ENCODE data around the gene ATP5PB. TPM values are rescaled to one million over a fixed set of nuclear protein-coding genes. Genes with fewer than 3 reads are reported as not detected.

ATP5PB gene, protein sequence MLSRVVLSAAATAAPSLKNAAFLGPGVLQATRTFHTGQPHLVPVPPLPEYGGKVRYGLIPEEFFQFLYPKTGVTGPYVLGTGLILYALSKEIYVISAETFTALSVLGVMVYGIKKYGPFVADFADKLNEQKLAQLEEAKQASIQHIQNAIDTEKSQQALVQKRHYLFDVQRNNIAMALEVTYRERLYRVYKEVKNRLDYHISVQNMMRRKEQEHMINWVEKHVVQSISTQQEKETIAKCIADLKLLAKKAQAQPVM
- total RNA-seq (ENCODE audit: insufficient read depth, low replicate concordance) = 169 TPM

DNA sequence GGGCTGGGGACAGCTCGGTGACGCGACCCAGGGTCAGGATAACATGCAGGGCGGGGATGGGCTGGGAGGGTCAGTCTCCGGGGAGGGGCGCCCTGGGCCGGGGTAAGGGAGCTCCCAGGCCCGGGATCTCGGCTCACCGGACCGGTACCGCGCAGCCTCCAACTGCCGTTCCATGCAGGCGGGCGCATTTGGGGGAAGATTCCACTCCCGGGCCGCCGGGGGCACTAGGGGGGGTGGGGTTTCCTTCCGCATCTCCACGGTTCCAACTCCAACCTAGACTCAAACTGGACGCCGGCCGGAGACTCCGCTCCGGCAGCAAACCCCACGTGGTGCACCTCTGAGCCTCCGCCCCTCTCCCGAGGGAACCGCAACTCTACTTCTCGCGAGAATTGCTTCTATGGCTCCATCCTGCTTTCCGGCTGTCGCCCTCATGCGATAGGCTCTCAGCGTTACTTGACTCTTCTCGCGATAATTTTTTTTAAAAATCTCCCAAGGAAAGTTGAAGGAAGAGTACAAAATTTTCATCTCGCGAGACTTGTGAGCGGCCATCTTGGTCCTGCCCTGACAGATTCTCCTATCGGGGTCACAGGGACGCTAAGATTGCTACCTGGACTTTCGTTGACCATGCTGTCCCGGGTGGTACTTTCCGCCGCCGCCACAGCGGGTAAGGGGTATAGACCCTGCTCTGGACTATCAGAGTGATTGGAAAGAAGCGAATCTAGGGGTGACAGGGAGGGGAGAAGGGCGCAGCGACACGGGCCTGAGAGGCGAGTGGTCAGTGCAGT lies at the start of gene ATP5PB, which contains the start of gene WDR77:
TSS of gene ATP5PB (plus strand) at position 547 of the 785 bp plus-strand sequence. CDS start at position 625, 78 bp downstream.
TSS of gene WDR77 (minus strand) at position 339 of the 785 bp plus-strand sequence. CDS start at position 252, 87 bp downstream.
- DNase-seq (ENCODE audit: low spot score) = peak; percentile 100

DNA sequence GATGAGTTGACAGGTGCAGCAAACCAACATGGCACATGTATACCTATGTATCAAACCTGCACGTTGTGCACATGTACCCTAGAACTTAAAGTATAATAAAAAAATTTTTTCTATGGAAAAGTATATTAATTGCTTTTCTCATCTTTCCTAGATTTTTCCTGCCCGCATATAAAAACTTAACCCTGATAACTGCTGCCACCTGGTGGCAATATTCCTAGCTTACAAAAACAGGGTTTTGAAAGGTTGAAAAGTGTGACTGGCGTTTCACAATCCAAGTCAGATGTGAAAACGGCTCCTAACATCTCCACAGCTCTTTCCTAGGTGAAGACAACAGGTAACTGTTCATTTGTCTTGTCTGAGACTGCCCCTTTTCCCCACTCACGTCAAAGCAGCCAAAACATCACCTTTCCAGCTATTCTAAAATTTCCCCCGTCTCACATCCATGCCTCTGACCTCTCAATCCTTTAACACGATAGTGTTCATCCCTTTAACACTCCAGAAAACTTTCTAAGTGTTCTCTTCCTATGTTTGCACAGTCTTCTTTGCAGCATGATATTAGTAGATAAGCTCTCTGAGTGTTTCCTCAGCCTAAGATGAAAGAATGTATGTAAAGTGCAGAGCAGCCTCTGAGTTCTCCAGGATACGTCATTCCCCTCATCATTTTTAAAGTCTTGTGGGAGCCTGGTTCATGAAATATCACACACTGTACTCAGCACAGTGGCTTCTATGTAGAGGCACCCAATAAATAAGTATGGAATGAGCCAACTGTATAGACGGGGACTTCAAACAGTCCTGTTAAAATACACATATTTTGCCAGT lies 49.3 kb upstream of the ATP5PB start:
- peak; percentile 60 for DNase-seq (ENCODE audit: low spot score)

DNA sequence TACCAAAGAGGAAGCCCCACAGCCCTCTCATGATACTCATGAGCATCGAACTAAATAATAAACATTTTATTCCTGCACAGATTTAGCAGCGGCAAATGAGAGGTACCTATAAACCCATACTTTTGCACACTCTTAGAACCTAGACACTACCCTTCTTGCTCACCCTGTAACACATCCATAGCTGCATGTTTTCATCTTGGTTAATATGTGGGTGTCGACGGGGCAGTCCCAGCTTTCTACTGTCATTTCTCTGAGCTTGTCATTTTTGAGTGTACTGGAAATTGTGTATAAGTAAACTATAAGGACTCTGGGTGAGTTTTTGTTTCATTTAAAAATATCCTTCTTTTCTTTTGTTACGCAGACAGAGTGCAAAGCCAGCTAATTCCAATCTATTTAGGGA lies 47.2 kb upstream of the ATP5PB start:
- no peak for DNase-seq (ENCODE audit: low spot score)

DNA sequence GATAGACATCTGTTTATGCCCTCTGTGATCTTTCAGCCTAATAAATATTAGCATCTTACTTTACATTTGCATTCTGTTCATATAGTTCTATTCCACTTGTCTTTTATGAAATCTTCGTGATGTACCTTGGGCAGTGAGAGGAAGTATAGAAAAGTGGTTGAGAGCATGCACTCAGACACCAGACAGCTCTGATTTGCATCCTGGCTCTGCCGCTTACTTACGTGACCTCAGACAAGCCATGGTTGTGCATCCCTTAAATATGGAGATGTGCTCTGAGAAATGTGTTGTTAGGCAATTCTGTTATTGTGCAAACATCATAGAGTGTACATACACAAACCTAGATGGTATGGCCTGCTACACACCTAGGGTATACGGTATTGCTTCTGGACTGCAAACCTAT lies 44.7 kb upstream of the ATP5PB start:
- DNase-seq (ENCODE audit: low spot score) = no peak

DNA sequence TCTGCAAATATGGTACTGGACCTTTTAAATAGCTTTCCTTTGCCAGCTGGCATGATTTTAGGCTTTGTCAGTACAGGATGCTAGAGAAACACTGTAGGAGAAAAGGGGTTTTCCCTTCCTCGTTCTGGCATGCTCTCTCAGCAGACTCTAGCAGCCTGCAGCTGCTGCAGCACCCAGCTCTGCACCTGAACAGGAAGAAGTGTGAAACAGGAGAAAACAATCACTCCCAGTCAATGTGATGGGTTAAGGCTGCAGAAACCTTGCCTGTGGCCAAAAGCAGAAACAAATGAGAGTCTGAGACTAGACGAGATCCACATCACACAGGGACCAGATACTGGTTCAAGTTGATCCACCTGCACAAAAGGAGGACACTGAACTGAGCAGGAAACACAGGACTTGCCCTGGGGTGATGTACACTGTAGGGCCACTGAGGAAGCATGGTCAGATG lies 42.9 kb upstream of the ATP5PB start:
- peak; percentile 20 for DNase-seq (ENCODE audit: low spot score)

DNA sequence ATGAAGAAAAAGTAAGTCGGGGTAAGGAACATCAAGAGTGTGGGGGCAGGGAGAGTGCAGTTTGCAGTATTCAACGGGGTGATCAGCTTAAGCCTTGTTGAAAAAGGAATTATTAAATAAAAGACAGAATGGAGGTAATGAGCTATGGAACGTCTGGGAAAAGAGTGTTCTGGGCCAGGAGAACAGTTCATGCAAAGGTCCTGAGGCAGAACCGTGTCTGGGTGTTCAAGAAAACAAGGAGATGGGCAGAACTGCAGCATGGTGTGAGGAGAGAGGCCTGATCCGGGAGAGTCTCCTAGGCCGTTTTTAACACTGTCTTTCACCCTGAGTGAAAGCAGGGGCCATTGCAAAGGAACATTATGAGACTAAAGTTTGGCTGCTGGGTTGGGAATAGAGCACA lies 42.0 kb upstream of the ATP5PB start:
- no peak for DNase-seq (ENCODE audit: low spot score)

DNA sequence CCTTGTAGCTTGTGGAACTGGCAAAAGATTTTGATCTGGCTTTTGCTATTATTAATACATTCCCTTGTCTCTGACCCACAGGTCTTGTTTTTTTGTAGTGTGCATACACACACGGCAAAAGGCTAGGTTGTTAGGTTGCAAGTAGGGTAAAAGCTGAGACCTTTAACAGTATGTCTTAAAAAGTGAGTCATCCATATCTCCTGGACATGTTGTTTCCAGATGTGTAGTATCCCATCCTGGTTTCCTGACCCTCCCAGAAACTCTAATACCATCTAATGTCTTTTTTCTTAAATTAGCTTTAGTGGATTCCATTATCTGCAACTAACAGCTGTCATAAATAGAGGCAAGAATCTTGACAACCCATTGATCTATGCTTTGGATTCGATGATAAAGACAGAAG lies 36.4 kb upstream of the ATP5PB start:
- no peak for DNase-seq (ENCODE audit: low spot score)

DNA sequence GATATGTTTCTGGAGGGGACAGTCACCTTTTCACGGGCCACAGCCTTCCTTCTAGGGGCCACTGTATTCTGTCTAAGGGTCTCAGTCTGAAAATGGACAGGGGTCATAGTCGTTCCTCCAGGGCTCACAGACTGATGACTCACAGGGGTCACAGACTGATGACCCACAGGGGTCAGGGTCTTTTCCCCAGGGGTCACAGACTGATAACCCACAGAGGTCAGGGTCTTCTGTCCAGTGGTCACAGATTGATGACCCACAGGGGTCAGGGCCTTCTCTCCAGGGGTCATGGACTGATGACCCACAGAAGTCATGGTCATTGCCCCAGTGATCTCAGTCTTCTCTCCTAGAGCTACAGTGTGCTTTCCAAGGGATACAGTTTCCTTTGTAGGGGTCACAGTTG lies 34.5 kb upstream of the ATP5PB start:
- no peak for DNase-seq (ENCODE audit: low spot score)

DNA sequence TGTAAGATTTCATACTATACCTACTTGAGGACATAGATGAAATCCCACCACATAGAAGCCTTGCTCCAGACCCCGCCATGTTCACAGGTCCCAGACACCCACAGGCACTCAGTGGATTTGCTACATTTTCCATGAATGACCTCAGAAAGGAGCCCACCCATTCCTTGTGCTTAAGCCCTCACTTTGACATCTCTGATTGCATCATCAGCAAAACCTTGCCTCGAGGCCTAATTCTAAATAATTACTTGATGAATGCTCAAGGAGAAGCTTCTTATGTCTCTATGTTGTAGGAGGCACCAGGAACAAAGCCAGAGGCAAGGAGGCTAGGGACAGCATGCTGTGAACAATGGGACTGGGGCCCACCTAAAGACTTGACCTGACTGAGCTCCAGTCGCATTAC lies 33.8 kb upstream of the ATP5PB start:
- DNase-seq (ENCODE audit: low spot score) = no peak

DNA sequence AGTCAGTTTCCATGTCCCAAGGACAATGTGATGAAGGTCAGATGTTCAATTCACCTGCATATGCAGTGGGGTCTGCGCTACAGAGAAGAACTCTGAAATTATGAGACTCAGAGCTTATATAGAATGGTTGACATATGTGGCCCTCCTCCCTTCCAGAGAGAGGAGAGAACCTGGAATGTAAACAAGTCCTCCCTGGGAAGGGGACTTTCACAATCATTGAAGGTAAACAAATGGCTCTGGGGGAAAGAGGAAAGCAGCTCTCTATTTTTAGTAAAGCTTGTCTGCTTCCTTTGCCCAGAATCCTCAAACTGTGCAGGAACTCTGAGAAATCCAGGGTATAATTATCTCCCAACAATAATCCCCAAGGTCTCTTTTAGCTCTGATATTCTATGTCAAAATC lies 31.5 kb upstream of the ATP5PB start:
- no peak for DNase-seq (ENCODE audit: low spot score)

DNA sequence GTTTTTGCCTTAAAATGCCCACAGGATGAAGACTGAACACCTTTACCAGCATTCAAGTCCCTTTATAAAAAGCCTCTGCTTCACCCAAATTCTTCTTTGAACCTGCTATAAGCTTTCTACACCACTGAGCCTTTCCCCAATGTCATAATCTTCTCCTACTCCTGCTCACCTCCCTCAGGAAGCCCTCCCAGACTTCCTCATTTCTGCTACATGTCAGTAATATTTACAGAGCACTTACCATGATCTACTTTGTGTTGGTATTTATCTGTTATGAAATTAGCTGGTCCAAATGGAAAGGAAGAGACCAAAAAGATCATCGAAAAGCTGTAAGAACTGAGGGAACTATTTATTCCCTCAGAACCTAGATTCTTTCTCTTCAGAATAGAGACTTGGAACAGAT lies 30.2 kb upstream of the ATP5PB start:
- DNase-seq (ENCODE audit: low spot score) = no peak

DNA sequence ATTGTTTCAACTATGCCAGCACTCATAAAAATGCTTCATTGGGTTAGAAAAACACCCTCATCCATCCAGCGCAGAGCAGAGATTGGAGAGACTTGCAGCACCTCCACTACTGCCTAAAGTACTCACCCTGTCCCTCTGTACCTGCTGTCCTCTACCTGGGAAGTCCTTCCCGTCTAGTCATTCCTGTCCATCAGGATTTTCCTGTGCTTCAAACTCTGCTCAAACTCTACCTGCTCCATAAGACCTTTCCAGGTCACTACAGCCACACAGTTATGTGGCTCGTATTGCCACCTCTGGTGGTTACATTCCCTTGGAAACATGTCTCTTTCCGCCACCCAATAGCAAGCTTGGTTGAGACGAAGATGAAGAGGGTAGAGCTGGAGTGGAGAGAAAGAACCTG lies 28.9 kb upstream of the ATP5PB start:
- no peak for DNase-seq (ENCODE audit: low spot score)

DNA sequence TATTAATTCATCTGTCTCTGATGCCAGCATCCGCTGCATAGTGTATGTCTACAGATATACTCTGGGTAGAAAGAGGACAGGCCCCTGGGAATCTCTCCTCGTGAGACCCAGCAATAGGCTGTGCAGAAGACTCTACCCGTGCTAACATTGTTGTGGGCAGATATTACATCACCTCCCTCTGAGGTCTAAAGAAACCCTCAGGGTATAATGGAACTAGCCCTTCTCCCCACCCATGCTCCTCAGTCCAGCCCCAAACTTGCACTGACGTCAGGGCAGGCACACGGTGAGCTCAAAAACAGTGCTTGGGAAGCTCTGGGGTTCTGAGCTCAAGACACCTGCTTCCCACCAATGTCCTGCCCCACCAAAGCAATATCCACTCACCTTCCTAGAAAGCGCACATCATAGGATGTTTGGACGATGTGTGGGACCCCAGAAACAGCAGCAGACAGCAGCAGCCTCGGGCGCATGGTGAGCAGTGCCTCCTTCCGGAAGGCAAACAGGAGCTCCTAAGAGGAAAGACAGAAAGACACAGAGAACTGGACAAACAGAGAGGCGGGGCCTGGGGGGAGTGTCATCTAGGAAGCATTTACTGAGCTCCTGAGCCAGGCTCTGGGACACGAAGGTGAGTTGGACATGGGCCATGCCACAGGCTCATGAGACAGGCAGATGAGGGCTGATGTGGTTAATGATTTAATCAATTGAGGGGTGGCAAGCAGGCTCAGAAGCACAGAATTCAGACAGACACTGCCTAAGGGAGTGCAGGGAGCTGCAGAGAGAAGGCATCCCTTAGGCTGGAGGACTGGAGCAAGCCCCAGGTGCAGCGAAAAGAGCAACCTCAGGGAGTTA lies 26.5 kb upstream of the ATP5PB start:
- DNase-seq (ENCODE audit: low spot score) = no peak

DNA sequence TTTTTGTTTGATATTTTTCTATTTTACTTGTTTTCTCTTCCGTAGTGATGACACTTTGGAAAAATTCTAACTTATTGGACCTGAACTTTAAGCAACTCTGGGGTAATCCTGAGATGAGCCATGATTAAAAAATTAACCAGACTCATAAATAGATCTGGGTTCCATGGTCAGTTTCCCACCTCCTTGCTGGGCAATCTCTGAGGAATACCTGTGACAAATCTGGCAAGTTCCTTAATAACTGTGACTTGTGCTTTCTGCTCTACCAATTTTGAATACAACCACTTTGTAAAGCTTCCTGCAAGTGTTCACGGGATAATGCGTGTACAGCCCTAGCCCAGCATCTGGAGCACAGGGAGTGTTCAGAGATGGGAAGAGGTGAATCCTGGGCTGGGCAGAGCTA lies 25.0 kb upstream of the ATP5PB start:
- DNase-seq (ENCODE audit: low spot score) = no peak

DNA sequence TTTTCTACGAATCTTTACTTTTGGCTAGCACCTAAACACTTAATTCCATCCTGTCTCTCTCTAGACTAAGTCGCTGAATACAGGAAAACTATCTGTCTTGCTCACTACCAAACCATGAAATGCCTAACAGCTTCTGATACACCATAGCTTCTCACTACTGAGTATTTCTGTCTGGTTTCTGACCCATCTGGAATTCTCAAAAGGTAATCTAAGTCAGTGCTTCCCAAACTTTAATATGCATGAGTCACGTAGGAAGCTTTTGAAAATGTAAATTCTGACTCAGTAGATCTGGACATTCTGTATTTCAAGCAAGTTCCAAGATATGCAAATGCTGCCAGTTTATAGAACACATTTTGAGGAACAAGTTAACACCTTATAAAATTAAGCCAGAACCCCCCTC lies 12.5 kb upstream of the ATP5PB start:
- no peak for DNase-seq (ENCODE audit: low spot score)

DNA sequence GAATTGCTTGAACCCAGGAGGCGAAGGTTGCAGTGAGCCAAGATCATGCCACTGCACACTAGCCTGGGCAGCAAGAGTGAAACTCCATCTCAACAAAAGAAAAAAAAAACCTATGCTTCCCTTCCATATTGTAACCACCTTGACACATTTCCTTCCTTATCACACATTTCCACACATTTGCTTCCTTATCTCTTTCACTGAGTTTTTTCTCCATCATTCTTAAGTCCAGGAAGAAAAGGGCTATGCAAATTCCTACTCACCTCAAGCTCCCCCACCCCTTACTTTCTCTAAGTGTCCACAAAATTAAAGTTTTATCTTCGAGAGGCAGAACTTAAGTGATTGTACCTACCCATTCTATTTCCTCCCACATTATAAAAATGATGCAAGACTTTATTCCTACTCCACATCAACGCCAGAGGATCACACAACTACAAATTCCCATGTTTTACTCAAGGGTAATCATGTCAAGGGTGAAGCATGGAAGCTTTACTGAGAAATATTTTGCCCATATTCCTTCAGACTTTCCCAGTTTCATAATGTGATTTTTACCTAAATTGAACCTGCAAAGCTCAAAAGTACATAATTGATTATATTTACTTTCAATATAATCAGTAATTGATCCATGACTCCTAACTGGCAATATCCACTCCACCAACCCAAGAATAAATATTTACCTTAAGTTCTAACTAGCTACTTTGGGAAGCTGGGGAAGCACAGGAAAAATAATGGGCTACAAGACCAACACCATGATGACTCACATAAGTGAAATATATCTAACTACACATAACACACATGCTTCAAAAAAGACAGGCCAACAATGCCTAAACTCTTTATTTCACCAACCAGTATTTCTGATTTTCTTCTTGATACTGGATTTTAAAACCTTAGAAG lies 9.6 kb upstream of the ATP5PB start:
- no peak for DNase-seq (ENCODE audit: low spot score)

DNA sequence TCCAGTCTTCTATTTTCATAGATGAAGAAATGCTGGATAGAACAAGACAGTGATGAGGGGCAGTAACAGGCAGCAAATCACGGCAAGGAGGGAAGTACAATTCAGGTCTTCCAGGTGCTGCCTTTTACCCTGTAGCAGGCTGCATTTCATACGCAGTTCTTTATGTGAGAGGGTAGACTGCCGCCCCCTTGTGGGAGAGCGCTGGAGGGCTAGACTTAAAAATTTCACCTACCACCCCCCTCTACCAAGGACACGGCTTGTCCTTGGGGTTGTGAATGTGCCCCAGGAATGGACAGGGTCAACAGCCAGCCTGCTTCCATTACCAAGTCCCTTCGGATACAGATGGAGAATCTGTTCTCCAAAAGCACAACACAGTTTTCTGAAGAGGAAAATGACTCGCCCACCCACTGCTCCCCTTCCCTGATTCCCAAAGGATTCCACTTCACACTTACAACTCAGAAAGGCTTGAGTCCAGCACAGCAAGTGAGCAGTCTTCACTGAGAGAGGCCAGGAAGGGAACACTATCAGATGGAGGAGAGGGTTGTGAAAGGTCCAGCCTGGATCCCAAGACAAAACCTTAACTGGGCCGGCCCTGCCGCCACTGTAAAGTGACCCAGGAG lies 7.6 kb upstream of the ATP5PB start:
- DNase-seq (ENCODE audit: low spot score) = no peak

DNA sequence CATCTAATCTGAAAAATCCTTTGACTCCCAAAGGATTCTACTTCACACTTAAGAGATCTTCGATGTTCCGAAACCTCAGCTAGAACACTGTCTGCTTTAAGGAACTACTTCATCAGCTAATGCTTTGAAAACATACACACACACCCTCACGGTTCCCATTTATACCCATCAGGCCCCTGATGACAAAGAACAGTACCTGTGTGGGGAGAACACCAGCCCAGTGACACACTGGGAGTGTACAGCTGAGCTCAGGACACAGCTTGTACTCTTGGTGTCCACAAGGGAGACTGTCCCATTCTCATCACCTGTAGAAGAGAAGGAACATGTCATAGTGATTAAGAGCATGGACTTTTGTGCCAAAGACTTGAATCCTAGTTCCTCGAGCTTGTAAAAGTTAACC lies 6.8 kb upstream of the ATP5PB start:
- no peak for DNase-seq (ENCODE audit: low spot score)

DNA sequence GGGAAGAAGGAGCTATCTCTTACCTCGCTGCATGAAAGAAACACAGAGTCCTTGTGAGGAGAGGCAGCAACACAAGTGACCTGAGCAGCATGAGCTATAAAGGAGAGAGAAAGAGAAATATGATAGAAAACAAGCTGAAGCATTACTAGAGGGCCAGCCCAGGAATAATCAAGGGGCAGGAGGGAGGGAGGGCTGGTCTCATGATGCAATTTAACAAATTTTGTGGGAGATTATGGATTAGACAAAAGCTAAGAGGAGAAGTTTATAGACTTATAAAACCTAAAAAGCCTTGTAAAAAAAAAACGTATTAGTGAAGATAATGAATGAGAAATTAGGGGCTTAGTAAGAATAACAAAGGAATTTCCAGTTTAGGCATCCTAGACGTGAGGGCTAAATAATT lies 5.2 kb upstream of the ATP5PB start:
- no peak for DNase-seq (ENCODE audit: low spot score)

DNA sequence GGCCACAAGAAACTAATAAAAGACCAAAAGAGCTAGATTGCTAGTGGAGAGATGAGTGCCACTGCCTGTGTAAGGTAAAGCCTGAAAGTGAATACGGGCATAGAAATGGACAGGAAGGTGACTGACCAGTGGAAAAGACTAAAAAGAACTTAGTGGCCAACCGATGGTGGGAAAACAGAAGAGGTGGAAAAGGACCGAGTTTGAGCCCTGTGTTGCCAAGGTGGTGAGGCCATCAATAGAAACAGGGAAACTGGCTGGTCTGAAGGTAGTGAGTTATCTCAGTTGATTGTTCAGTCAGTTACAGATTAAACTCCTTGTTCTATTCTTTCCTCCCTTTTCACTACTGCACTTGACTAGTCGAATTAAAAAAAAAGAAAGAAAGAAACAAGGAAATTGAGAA lies 2.7 kb upstream of the ATP5PB start:
- no peak for DNase-seq (ENCODE audit: low spot score)

Measured in umbilical cord (tissue), 2 donors.